Calu3 (cell line): ENCODE measurements around the gene DCDC2C. TPM values are rescaled to one million over a fixed set of nuclear protein-coding genes. Genes with fewer than 3 reads are reported as not detected.

Source experiments
- BruUV-seq: library from RNA; stranded (reverse); fragments of 400-500 nt; replicated peaks from 2 replicates; lab custom pipeline; 2021; lab: Mats Ljungman, UMichigan
- CTCF ChIA-PET: fragments of 300-600 bp; sonication (Branson Sonifier 250); formaldehyde crosslinking; loops from one replicate; lab custom pipeline; 2022; ENCODE audit warnings: antibody characterized with exemption; lab: Charles Lee
- DNase-seq: peaks from one replicate; pipeline ENCODE4 v3.0.0; 2022
- H3K27ac Mint-ChIP-seq: one replicate; pipeline ENCODE4 v1.8.0; 2022; ENCODE audit warnings: mixed read lengths; ENCODE audit not compliant: unreplicated experiment
- H3K27me3 Mint-ChIP-seq: one replicate; pipeline ENCODE4 v1.8.0; 2022; ENCODE audit warnings: mixed read lengths; ENCODE audit not compliant: unreplicated experiment
- H3K36me3 Mint-ChIP-seq: one replicate; pipeline ENCODE4 v1.8.0; 2022; ENCODE audit warnings: mild to moderate bottlenecking, moderate library complexity, mixed read lengths; ENCODE audit not compliant: insufficient read depth, unreplicated experiment
- H3K4me1 Mint-ChIP-seq: one replicate; pipeline ENCODE4 v1.8.0; 2022; ENCODE audit warnings: mild to moderate bottlenecking, low read depth, mixed read lengths; ENCODE audit not compliant: unreplicated experiment
- H3K4me3 Mint-ChIP-seq: one replicate; pipeline ENCODE4 v1.8.0; 2022; ENCODE audit warnings: mild to moderate bottlenecking, low read depth, moderate library complexity, mixed read lengths; ENCODE audit not compliant: unreplicated experiment
- H3K9me3 Mint-ChIP-seq: one replicate; pipeline ENCODE4 v1.8.0; 2022; ENCODE audit warnings: low read depth, mixed read lengths; ENCODE audit not compliant: unreplicated experiment
- intact Hi-C: fragments of 100-400 bp; cut with micrococcal nuclease; formaldehyde crosslinking; loops from one replicate; pipeline ENCODE4 v1.10.0; 2022; ENCODE audit not compliant: unreplicated experiment
- total RNA-seq: library from RNA; stranded (reverse); gene quantifications from 2 replicates; pipeline ENCODE4 v1.2.3, GENCODE V29; 2022
- TF ChIP-seq, protein P1 (sequence below): fragments of 200-600 bp; IDR thresholded peaks from one replicate; pipeline ENCODE4 v1.8.0; 2022; ENCODE audit warnings: antibody characterized with exemption; ENCODE audit not compliant: unreplicated experiment

Gene DCDC2C
- total RNA-seq, 1 experiment from 2014 or later: not detected

DNA sequence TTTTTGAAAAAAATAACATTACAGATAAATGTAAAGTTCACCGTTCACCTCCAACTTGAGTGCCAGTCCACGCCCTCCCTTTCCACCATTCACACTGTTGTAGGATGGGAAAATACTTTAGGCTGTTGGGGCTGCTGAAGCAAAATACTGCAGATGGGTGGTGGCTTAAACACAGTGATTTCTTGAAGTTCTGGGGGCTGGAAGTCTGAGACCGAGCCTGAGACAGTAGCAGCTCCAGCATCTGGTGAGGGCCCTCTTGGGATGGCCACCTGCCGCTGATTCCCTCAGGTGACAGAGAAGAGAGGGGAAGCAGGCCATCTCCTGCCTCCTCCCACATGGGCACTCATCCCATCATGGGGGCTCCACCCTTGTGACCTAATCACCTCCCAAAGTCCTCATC, 27.7 kb upstream of the DCDC2C start:
- intact Hi-C loops: no loop called here
- no peaks in the 10 kb centered on the region for H3K36me3 Mint-ChIP-seq
- DNase-seq: no peak
- H3K4me1 Mint-ChIP-seq: no peaks in the 10 kb centered on the region
- TF ChIP-seq, protein P1, sequence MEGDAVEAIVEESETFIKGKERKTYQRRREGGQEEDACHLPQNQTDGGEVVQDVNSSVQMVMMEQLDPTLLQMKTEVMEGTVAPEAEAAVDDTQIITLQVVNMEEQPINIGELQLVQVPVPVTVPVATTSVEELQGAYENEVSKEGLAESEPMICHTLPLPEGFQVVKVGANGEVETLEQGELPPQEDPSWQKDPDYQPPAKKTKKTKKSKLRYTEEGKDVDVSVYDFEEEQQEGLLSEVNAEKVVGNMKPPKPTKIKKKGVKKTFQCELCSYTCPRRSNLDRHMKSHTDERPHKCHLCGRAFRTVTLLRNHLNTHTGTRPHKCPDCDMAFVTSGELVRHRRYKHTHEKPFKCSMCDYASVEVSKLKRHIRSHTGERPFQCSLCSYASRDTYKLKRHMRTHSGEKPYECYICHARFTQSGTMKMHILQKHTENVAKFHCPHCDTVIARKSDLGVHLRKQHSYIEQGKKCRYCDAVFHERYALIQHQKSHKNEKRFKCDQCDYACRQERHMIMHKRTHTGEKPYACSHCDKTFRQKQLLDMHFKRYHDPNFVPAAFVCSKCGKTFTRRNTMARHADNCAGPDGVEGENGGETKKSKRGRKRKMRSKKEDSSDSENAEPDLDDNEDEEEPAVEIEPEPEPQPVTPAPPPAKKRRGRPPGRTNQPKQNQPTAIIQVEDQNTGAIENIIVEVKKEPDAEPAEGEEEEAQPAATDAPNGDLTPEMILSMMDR: no peak
- H3K4me3 Mint-ChIP-seq: no peak overlapping the region
- H3K9me3 Mint-ChIP-seq: no peaks in the 10 kb centered on the region
- H3K27me3 Mint-ChIP-seq: peaks cover 52% of the 10 kb centered on the region
- no TSS peak for BruUV-seq
- no peak overlapping the region for H3K27ac Mint-ChIP-seq
- CTCF ChIA-PET: no interaction called here

DNA sequence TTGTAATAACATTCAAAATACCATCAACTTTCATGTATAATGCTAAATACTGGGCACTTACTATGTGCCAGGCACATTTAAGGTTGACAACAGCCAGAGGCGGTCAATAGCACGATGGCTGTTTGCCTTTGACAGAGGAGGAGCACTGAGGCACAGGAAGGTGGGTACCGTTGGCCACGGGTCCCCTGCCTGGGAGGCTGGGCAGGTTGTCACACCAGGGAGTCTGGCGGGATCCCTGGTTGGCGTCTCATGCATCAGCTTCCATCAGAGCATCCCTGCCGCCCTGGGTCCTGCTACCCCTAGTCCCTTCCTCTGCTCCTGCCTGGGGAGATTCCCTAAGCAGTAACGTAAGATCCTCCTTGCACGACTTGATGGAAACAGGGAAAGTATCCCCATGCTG, 25.9 kb upstream of the DCDC2C start:
- peaks cover 52% of the 10 kb centered on the region for H3K27me3 Mint-ChIP-seq
- intact Hi-C loops: no loop called here
- no peak for DNase-seq
- H3K9me3 Mint-ChIP-seq: no peaks in the 10 kb centered on the region
- H3K4me1 Mint-ChIP-seq: no peaks in the 10 kb centered on the region
- no peak overlapping the region for H3K4me3 Mint-ChIP-seq
- CTCF ChIA-PET: no interaction called here
- no TSS peak for BruUV-seq
- no peaks in the 10 kb centered on the region for H3K36me3 Mint-ChIP-seq
- no peak overlapping the region for H3K27ac Mint-ChIP-seq
- TF ChIP-seq, protein P1: no peak

DNA sequence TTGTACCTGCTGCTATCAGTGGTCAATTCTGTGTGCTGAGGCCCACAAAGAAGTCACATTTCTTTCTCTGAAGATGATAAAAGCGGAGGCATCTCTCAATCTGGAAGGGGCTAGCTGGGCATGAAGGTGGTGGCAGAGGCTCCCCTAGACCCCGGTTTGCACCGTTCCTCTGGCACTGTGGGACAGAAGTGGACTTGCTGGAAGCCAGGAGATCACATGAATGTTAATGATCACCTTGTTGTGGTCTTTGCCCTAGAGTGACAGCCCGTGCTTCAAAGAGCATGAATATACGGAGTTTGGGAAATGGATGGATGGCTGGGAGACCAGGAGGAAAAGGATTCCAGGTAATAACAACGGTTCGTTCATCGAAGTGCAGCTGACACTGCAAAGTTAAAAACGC, 25.2 kb upstream of the DCDC2C start:
- peaks cover 52% of the 10 kb centered on the region for H3K27me3 Mint-ChIP-seq
- intact Hi-C loops: no loop called here

DNA sequence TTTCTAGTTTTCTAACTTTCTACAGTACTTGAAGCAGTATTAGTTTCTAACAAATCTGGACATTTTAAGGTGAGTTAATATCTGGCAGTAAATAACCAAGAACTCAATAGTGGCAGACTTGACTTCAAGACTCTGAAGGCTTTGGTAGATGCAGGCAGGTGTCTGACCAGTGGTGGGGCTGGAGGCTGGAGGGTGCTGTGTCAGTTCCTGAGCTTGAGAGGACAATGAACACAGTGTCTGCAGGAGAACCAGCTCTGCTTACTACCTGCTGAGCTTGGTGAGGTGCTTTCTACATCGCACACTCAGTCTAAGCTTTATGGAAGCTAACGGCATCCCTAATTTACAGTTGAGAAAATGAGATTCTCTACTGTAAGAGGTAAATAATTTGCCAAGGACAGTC, 24.2 kb upstream of the DCDC2C start:
- TF ChIP-seq, protein P1: no peak
- intact Hi-C loops: no loop called here
- Mint-ChIP-seq H3K27ac (no peak overlapping the region), H3K4me1 (no peaks in the 10 kb centered on the region), H3K4me3 (no peak overlapping the region), H3K9me3 (no peaks in the 10 kb centered on the region), H3K36me3 (no peaks in the 10 kb centered on the region), H3K27me3 (peaks cover 52% of the 10 kb centered on the region)
- BruUV-seq: no TSS peak
- CTCF ChIA-PET: interaction anchor here (0.7 kb wide), 1 partner anchor 12 kb away, joined by 3 read pairs; no protein-coding TSS in a partner anchor
- DNase-seq: no peak

More for the DNA sequence above, 25.2 kb upstream of the DCDC2C start:
- Mint-ChIP-seq H3K27ac (no peak overlapping the region), H3K4me3 (no peak overlapping the region), H3K4me1 (no peaks in the 10 kb centered on the region), H3K36me3 (no peaks in the 10 kb centered on the region), H3K9me3 (no peaks in the 10 kb centered on the region)
- TF ChIP-seq, protein P1: no peak
- DNase-seq: no peak
- CTCF ChIA-PET: no interaction called here
- BruUV-seq: no TSS peak
